Neural progenitor cell (in vitro differentiated cells): ENCODE measurements around the gene MYH15.

ENCODE experiments used
- EZH2 ChIP-seq: fragments of 200-600 bp; sonication (generic); IDR thresholded peaks from 2 replicates; pipeline ENCODE4 v1.6.1; 2017; ENCODE audit warnings: antibody characterized with exemption, mild to moderate bottlenecking, moderate library complexity
- EZH2phosphoT487 ChIP-seq: fragments of 200-600 bp; sonication (generic); IDR thresholded peaks from 2 replicates; pipeline ENCODE4 v1.6.1; 2017; ENCODE audit warnings: antibody characterized with exemption
- TF ChIP-seq, protein P1 (sequence below): fragments of 200-600 bp; sonication (generic); IDR thresholded peaks from 2 replicates; pipeline ENCODE4 v1.5.1; 2017; ENCODE audit warnings: antibody characterized with exemption, mild to moderate bottlenecking

DNA sequence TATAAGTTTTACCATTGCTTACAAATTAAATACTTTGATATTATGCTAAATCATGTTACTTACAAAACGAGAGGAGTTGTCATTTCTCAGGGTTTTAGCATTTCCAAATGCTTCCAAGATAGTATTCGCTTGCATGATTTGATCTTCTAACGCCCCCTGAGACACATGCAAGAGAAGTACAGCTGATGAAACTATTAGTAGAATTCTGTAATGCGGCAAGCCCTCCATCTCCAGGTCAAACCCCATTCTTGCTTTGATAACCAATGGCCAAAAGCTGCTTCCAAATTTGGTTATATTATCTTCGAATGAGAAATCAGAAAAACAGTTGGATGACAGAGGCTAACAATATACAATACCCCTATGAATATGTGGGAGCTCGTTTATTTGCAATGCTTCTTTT is 14.7 kb downstream of the MYH15 start:
- TF ChIP-seq EZH2 = no peak
- TF ChIP-seq, protein P1, sequence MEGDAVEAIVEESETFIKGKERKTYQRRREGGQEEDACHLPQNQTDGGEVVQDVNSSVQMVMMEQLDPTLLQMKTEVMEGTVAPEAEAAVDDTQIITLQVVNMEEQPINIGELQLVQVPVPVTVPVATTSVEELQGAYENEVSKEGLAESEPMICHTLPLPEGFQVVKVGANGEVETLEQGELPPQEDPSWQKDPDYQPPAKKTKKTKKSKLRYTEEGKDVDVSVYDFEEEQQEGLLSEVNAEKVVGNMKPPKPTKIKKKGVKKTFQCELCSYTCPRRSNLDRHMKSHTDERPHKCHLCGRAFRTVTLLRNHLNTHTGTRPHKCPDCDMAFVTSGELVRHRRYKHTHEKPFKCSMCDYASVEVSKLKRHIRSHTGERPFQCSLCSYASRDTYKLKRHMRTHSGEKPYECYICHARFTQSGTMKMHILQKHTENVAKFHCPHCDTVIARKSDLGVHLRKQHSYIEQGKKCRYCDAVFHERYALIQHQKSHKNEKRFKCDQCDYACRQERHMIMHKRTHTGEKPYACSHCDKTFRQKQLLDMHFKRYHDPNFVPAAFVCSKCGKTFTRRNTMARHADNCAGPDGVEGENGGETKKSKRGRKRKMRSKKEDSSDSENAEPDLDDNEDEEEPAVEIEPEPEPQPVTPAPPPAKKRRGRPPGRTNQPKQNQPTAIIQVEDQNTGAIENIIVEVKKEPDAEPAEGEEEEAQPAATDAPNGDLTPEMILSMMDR = no peak
- TF ChIP-seq EZH2phosphoT487 = no peak
